HG03460 (cell line): ENCODE measurements around the gene DHRS11.
A peak's percentile ranks its signal among the peaks of the same experiment; 100 is the strongest.
"Not testable (repeated sequence)": the region's sequence is repeated elsewhere in the genome, so short reads cannot be mapped to it uniquely, and the experiment has no call there.

Experiments
- ATAC-seq: cut with Tn5 transposase; IDR thresholded peaks from one replicate; pipeline ENCODE4 v1.9.1; 2021; ENCODE audit not compliant: unreplicated experiment

Gene DHRS11

DNA sequence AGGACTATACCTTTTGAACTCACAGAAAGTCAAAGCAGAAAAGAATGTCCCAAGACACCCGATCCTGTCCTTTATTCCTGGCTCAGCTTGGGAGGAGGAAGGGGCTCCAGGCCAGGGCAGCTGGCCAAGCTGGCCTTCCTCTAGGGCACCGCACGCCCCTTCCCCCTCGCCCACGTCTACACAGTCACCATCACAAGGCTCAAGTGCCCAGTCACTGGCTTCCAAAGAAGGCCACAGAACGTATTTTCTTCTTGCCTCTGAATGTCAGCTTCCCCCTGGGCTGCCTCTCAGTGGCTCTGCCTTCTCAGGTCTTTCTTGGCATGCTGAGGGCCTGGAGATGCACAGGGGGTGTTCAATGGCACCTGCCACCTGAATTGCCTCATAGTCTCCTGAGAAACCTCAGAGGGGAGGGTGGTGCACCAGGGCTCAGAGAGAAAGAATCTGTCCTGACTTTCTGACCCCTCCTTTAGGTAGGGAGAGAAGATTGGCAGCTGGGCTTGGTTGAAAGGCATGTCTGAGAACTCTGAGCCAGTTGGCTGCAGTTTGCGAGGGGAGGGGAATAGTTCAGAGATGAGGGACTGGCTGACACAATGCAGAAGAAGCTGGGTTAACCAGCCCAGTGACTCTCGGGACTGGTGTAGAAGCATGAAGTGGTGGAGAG lies 2.1 kb downstream of the DHRS11 start:
- ATAC-seq, result no peak

- no peak for ATAC-seq
Measured at GRCh38 chr17:36594626-36595401, 3.1 kb downstream of the DHRS11 start.

DNA sequence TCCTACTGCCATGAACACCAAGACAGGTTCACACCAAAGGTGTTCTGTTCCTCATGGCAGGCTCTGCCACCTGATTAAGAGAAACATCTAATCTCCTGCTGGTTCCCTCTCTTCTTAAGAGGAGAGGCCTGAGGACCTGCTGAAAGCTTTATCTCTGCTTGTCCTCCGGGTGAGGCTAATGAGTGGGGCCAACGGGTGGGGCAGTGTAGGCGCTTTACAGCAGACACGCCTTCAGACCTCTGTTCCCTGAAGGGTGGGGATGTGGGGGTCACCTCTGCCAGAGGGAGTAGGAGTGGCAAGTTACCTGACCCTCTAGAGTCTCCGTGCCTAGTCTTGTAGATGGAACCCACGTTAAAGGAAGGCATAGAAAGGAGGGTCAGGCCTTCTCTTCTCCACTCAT lies 5.5 kb downstream of the DHRS11 start:
- no peak for ATAC-seq

DNA sequence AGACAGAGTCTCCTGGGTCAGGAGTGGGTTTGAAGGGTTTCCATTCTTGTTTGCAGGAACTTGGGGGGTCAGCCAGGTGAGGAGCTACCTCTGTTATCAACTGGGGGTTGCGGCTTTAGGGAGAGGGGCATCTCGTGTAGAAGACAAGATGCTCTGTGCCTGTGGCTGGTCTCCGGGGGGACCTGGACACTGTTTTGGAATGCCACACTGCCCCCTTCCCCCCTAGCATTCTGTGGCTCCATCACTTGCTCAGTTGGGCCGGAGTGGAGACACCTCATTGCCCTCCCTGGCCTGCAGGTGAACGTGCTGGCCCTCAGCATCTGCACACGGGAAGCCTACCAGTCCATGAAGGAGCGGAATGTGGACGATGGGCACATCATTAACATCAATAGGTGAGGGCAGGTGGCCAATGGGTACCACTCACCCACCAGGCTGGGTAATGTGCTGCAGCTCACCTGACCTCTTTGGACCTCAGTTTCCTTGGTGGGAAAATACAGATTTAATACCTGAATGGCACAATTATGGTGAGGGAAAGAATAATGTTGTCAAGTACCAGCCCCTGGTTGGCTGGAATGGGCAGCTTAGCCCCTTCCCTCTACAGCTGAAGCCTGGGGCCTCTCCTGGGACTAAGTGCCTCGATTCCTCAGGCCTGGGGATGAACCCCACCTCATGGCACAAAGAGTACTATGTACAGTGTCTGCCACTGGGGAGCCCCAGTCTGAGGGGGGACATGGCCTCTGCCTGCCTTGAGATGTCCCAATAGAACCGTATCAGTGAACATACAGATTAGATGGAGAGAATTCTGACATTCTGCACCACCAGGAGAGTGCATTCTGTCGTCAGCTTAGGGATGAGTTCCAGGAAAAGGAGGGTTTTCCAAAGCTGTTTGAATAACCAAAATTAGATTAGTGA lies 6.4 kb downstream of the DHRS11 start:
- ATAC-seq, result no peak

GRCh38 chr17:36598951-36599401 lies 7.3 kb downstream of the DHRS11 start:
- ATAC-seq, result no peak

DNA sequence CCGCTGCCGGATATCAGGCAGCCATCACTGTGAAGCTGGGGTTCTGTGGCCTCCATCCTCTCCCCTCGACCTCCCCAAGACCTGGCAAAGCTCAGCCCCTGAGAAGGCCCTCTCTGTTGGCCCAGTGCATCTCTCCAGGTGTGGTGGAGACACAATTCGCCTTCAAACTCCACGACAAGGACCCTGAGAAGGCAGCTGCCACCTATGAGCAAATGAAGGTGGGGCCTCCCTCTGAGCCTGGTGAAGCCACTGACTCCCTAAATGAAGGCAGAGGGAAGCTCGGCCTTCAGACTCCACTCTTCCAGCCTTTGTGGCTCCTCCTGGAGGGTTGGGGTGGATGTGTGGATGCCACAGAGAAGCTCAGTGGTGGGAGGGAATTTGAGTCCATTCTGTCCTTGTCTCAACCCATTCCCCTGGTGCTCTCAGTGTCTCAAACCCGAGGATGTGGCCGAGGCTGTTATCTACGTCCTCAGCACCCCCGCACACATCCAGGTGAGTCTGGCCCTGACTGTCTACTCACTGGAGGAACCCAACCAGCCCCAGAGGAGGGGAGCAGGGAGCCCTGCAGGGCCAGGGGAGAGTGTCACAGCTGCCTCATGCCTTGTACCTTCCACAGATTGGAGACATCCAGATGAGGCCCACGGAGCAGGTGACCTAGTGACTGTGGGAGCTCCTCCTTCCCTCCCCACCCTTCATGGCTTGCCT lies 8.0 kb downstream of the DHRS11 start:
- ATAC-seq, result no peak

DNA sequence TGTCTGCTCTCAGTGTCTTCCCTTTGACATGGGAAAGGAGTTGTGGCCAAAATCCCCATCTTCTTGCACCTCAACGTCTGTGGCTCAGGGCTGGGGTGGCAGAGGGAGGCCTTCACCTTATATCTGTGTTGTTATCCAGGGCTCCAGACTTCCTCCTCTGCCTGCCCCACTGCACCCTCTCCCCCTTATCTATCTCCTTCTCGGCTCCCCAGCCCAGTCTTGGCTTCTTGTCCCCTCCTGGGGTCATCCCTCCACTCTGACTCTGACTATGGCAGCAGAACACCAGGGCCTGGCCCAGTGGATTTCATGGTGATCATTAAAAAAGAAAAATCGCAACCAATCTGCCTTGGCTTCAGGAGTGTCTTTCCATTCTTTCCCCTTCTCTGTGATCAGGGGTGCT lies 8.8 kb downstream of the DHRS11 start:
- no peak for ATAC-seq

GRCh38 chr17:36600936-36601302 lies 9.2 kb downstream of the DHRS11 start:
- ATAC-seq, result no peak

GRCh38 chr17:36601303-36602029 lies 9.8 kb downstream of the DHRS11 start, which contains the start of gene MRM1:
Gene MRM1 (plus strand): TSS chr17:36601583. CDS start chr17:36601811, 228 bp downstream.
- peak; percentile 74 for ATAC-seq

GRCh38 chr17:36602030-36602748 lies 10.5 kb downstream of the DHRS11 start:
- no peak for ATAC-seq

DNA sequence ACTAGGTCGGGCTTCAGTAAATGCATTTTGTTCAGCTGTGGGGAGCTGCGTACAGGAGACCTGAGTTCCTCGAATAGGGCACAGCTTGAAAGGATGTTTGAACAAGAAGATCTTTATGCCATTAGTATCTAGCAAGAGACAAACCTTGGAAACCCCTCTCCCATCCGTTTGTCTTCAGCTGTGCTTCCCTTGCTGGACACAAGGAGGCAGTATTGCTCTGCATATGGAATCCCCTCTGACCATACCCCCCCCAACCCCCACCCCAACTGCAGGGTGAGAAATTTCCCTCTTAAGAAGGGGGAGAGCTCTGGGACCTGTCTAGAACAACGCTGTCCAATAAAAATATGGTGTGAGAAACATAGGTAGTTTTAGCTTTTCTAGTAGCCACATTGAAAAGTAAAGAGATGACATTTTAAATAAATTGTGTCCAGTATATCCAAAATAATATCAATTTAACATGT lies 11.3 kb downstream of the DHRS11 start:
- no peak for ATAC-seq

GRCh38 chr17:36605028-36605427 lies 13.3 kb downstream of the DHRS11 start:
- ATAC-seq, result not testable (repeated sequence)

- ATAC-seq, result no peak
Measured at GRCh38 chr17:36608280-36608679, 16.6 kb downstream of the DHRS11 start.

DNA sequence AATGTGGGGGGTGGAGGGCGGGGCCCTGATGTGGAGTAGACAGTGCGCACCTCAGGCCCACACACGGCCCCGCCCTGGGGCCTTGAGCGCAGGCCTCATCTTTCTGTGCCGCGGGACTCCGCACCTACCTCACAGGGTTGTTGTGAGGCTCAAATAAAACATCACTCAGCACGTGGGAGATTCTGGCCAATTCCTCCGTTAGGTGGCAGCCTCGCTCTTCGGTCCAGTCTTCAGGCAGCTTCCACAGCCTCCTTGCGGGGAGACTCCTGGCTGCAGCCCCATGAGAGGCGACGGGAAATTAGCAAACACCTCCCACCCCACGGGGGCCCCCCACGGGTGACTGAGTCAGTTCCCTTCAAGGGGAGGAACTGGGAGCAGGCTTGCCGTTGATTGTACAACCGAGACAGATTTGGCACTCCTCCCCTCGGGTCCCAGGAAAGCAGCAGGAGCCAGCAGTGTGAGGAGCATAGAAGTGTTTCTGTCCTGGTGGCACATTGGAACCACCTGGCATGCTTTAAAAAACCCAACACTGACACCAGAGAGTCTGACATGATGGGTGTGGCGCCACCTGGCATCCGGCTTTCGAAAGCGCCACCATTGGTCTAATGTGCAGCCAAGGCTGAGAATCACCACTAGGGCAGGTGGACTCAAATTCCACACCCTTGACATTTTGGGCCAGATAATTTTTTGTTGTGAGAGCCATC lies 17.3 kb downstream of the DHRS11 start:
- ATAC-seq, result no peak

DNA sequence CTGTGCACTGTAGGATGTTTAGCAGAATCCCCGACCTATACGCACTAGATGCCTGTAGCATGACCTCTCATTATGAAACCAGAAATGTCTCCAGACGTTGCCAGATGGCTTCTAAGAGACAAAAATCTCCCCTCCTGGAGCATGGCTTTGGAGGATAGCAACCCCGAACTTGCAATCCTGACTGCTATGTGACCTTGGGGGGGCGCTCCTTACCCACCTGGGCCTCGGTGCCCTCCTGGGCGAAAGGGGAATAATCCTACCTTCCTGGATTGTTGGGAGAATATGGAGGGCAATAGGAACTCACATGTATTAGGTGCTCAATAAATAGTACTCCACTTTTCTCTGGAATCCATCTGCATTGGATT lies 17.8 kb downstream of the DHRS11 start:
- ATAC-seq, result no peak

GRCh38 chr17:36610474-36610873 lies 18.8 kb downstream of the DHRS11 start:
- no peak for ATAC-seq

DNA sequence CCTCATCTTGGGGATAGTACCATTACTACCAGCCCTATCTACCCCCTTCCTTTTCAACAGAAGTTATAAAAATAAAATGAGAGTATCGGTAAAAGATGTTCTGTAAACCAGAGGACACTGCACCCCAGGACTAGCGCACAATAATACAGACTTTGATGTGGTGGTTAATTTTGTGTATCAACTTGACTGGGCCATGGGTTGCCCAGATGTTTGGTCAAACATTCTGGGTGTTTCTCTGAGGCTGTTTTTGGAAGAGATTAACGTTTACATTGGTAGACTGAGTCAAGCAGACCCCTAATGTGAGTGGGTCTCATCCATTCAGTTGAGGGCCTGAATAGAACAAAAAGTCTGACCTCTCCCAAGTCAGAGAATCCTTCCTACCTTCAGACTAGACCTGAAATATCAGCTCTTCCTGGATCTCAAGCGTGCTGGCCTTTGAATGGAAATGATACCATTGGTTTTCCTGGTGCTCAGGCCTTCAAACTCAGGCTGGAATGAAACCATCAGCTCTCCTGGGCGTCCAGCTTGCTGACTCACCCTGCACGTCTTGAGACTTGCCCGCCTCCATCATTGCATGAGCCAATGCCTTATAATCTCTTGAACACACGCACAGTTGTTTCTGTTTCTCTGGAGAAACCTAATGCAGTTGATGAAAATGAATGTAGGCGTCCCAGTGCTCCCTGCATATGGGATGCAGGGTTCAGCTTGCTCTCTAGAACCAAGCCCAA lies 19.8 kb downstream of the DHRS11 start:
- no peak for ATAC-seq

DNA sequence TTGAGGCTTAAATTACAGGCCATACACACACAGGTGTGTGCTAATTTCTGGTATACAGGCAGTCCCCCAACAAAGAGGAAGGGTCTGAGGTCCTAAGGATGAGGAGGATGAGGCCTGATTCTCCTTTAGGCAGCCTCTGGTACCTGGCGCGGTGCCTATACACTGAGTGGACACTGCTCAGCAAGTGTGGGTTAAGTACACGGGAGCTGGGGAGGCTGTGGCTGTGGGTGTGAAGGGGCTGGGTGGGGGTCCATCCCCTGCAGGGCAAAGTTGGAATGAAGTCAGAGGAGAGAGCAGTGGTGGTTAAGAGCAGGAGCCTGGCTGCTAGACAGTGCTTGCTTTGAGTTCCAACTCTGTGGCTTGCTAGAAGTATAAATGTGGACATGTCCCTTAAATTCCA lies 20.6 kb downstream of the DHRS11 start:
- no peak for ATAC-seq
